ENCODE data around the gene LRIG1.

DNA sequence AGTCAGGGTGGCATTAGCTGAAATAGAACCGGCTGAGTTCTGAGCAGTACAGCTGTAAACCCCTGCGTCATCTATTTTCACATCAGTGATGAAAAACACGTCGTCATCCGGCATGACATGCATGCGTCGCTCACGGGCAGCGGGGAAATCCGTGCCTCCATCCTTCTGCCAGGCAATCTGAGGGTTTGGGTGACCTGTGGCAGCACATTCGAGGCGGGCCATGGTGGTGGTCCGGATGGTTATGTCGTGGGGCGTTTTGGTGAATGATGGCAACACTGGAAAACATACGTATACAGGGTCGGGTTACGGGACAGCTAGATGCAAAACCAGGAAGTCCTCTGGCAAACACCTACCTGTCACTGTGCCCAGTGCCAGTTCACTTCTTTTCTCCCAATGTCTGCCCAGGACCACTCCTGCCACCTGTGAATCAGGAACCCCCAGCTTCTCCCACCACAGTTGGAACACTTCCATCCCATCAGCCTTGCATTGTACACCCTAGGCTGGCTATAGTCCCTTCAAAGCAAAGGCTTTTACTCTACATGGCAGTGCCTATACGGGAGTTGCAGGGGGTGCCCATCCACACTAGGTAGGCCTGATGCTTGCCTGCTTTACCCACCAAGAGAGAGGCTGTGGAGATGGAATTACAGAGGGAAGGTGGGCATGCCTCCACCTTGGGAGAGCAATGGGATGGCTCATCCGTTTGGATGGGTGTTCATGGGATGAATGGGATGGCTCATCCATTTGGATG lies 116.7 kb downstream of the LRIG1 start:
- TF ChIP-seq, protein P1, sequence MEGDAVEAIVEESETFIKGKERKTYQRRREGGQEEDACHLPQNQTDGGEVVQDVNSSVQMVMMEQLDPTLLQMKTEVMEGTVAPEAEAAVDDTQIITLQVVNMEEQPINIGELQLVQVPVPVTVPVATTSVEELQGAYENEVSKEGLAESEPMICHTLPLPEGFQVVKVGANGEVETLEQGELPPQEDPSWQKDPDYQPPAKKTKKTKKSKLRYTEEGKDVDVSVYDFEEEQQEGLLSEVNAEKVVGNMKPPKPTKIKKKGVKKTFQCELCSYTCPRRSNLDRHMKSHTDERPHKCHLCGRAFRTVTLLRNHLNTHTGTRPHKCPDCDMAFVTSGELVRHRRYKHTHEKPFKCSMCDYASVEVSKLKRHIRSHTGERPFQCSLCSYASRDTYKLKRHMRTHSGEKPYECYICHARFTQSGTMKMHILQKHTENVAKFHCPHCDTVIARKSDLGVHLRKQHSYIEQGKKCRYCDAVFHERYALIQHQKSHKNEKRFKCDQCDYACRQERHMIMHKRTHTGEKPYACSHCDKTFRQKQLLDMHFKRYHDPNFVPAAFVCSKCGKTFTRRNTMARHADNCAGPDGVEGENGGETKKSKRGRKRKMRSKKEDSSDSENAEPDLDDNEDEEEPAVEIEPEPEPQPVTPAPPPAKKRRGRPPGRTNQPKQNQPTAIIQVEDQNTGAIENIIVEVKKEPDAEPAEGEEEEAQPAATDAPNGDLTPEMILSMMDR (IDR thresholded peaks at IDR 0.05; ENCODE audit: low read depth, low read length): no peak
- TF ChIP-seq EZH2phosphoT487 (IDR thresholded peaks at IDR 0.05; ENCODE audit: low read depth): no peak

Data from OCI-LY3 (cell line).